IMR-90 (cell line): ENCODE data around the gene OPN5. TPM values are rescaled to one million over a fixed set of nuclear protein-coding genes. Genes with fewer than 3 reads are reported as not detected.

Source experiments
- ATAC-seq: fragments of 200-7000 bp; cut with Tn5 transposase; 2 replicates; pipeline ENCODE4 v1.9.1; 2020; ENCODE audit warnings: low read depth, mild to moderate bottlenecking, moderate library complexity
- BruUV-seq: library from RNA; stranded (reverse); fragments of 400-500 nt; replicated peaks from 2 replicates; lab custom pipeline; 2021; lab: Mats Ljungman, UMichigan
- CTCF ChIA-PET: fragments of 300-600 bp; formaldehyde crosslinking; extraction: SDS; loops from one replicate; lab custom pipeline; 2021; ENCODE audit warnings: antibody characterized with exemption; lab: Yijun Ruan, JAX
- POLR2A ChIA-PET: fragments of 300-600 bp; sonication (Branson Sonifier 250); formaldehyde crosslinking; loops from one replicate; lab custom pipeline; 2022; ENCODE audit warnings: antibody characterized with exemption; ENCODE audit not compliant: unreplicated experiment; lab: Charles Lee
- DNase-seq: peaks from one replicate; pipeline ENCODE4 v3.0.0; 2013
- H2AFZ ChIP-seq: replicated peaks from 2 replicates; pipeline ENCODE3; 2013; ENCODE audit warnings: low read length, mild to moderate bottlenecking; ENCODE audit not compliant: poor library complexity
- H2AK5ac ChIP-seq: 2 replicates; pipeline ENCODE4 v1.6.1; 2013; ENCODE audit warnings: low read depth, low read length, inconsistent platforms
- H2AK9ac ChIP-seq: replicated peaks from 2 replicates; pipeline ENCODE3; 2013; ENCODE audit warnings: mild to moderate bottlenecking, low read depth, low read length, moderate library complexity; ENCODE audit not compliant: poor library complexity
- H2BK120ac ChIP-seq: 2 replicates; pipeline ENCODE4 v1.6.1; 2013; ENCODE audit warnings: low read depth, low read length, inconsistent platforms
- H2BK15ac ChIP-seq: 3 replicates; pipeline ENCODE4 v1.6.1; 2013; ENCODE audit warnings: low read depth, low read length, inconsistent platforms
- H2BK20ac ChIP-seq: 2 replicates; pipeline ENCODE4 v1.6.1; 2013; ENCODE audit warnings: low read depth, mild to moderate bottlenecking, inconsistent platforms, low read length, moderate library complexity
- H2BK5ac ChIP-seq: 2 replicates; pipeline ENCODE4 v1.6.1; 2013; ENCODE audit warnings: mild to moderate bottlenecking, low read depth, low read length, inconsistent platforms; ENCODE audit not compliant: poor library complexity, severe bottlenecking
- H3K14ac ChIP-seq: replicated peaks from 2 replicates; pipeline ENCODE4 v1.6.1; 2013; ENCODE audit warnings: low read depth, low read length, inconsistent platforms
- H3K18ac ChIP-seq: 2 replicates; pipeline ENCODE4 v1.6.1; 2013; ENCODE audit warnings: low read depth, low read length, control low read depth
- H3K23ac ChIP-seq: 2 replicates; pipeline ENCODE4 v1.6.1; 2013; ENCODE audit warnings: low read depth, low read length, inconsistent platforms
- H3K27ac ChIP-seq: 2 replicates; pipeline ENCODE4 v1.5.1; 2013; ENCODE audit warnings: mild to moderate bottlenecking, control low read depth, low read length; ENCODE audit not compliant: insufficient read depth
- H3K27me3 ChIP-seq: 2 replicates; pipeline ENCODE4 v1.6.1; 2013; ENCODE audit warnings: low read length; ENCODE audit not compliant: control insufficient read depth, insufficient read depth
- H3K36me3 ChIP-seq: 2 replicates; pipeline ENCODE4 v1.6.1; 2013; ENCODE audit warnings: low read length, mixed read lengths; ENCODE audit not compliant: control insufficient read depth, insufficient read depth
- H3K4ac ChIP-seq: 2 replicates; pipeline ENCODE4 v1.6.1; 2013; ENCODE audit warnings: low read depth, low read length, inconsistent platforms
- H3K4me1 ChIP-seq: 2 replicates; pipeline ENCODE4 v1.6.1; 2013; ENCODE audit warnings: low read length, mixed read lengths; ENCODE audit not compliant: control insufficient read depth, insufficient read depth
- H3K4me2 ChIP-seq: 2 replicates; pipeline ENCODE4 v1.6.1; 2013; ENCODE audit warnings: low read depth, mild to moderate bottlenecking, control low read depth, low read length, moderate library complexity
- H3K4me3 ChIP-seq: 2 replicates; pipeline ENCODE4 v1.5.1; 2013; ENCODE audit warnings: low read depth, mild to moderate bottlenecking, control low read depth, low read length, moderate library complexity; ENCODE audit not compliant: insufficient read depth
- H3K56ac ChIP-seq: 2 replicates; pipeline ENCODE4 v1.6.1; 2013; ENCODE audit warnings: low read length, inconsistent platforms; ENCODE audit not compliant: insufficient read depth; ENCODE audit errors: extremely low read depth
- H3K79me1 ChIP-seq, 2 experiments: 2 replicates each; pipeline ENCODE4 v1.6.1; 2013; ENCODE audit warnings: low read length in 2 of 2, inconsistent platforms in 1 of 2, low read depth in 1 of 2
- H3K9ac ChIP-seq: 2 replicates; pipeline ENCODE4 v1.6.1; 2013; ENCODE audit warnings: low read depth, low read length, control low read depth
- H3K9me1 ChIP-seq: 2 replicates; pipeline ENCODE4 v1.6.1; 2013; ENCODE audit warnings: low read length, inconsistent platforms; ENCODE audit not compliant: insufficient read depth
- H3K9me3 ChIP-seq: 2 replicates; pipeline ENCODE4 v1.6.1; 2013; ENCODE audit warnings: low read length; ENCODE audit not compliant: control insufficient read depth, insufficient read depth
- H4K20me1 ChIP-seq: 2 replicates; pipeline ENCODE4 v1.6.1; 2013; ENCODE audit warnings: low read length, inconsistent platforms; ENCODE audit not compliant: insufficient read depth
- H4K5ac ChIP-seq: 2 replicates; pipeline ENCODE4 v1.6.1; 2013; ENCODE audit warnings: mild to moderate bottlenecking, low read depth, low read length, control low read depth
- H4K8ac ChIP-seq, 2 experiments: 2 replicates each; pipeline ENCODE4 v1.6.1; 2013; ENCODE audit warnings: low read depth in 2 of 2, low read length in 2 of 2, control low read depth in 1 of 2, inconsistent platforms in 1 of 2
- H4K91ac ChIP-seq: 2 replicates; pipeline ENCODE4 v1.6.1; 2013; ENCODE audit warnings: low read depth, low read length, inconsistent platforms; ENCODE audit not compliant: insufficient read depth
- MXI1 ChIP-seq: IDR thresholded peaks from 2 replicates; pipeline ENCODE4 v1.6.1; 2012; ENCODE audit warnings: low read depth, mild to moderate bottlenecking, low read length, moderate library complexity, borderline replicate concordance
- RAD21 ChIP-seq: IDR thresholded peaks from 2 replicates; pipeline ENCODE4 v1.6.1; 2012; ENCODE audit warnings: low read length, improper control_type of control experiment
- WGBS, 2 experiments: methylation state at CpG; one replicate each; pipeline versions ENCODE4 v1.1.5 to v1.1.7; 2013; ENCODE audit warnings: missing lambda C conversion rate in 2 of 2; ENCODE audit not compliant: insufficient read length in 1 of 2; ENCODE audit errors: extremely low coverage in 2 of 2; 5-methylcytosine and 5-hydroxymethylcytosine counted together
- dilution Hi-C: fragments of 300-500 bp; cut with HindIII; formaldehyde crosslinking; loops from one replicate; pipeline ENCODE4 v1.14.3; 2018; ENCODE audit warnings: low sequenced_read_pairs; ENCODE audit not compliant: unreplicated experiment
- in situ Hi-C: fragments of 300-500 bp; cut with MboI; formaldehyde crosslinking; loops from 3 replicates; pipeline ENCODE4 v1.14.3; 2019; ENCODE audit warnings: low sequenced_read_pairs, inconsistent platforms, mixed read lengths
- intact Hi-C: fragments of 100-400 bp; cut with micrococcal nuclease; formaldehyde crosslinking; loops from 2 replicates; pipeline ENCODE4 v1.10.0; 2022
- polyA plus RNA-seq, 3 experiments: library from polyadenylated mRNA; depleted of rRNA; stranded (reverse); fragments of >200 nt; gene quantifications; 2 replicates each; pipeline ENCODE4 v1.2.3, GENCODE V29; 2012; ENCODE audit warnings: low replicate concordance in 1 of 3
- total RNA-seq: library from RNA; depleted of rRNA; stranded (reverse); fragments of >200 nt; gene quantifications from 2 replicates; pipeline ENCODE4 v1.2.3, GENCODE V29; 2012
- TF ChIP-seq, protein P1 (sequence below): conservative IDR thresholded peaks from 2 replicates; pipeline ENCODE4 v1.5.1; 2012; ENCODE audit warnings: mild to moderate bottlenecking, low read depth, low read length, improper control_type of control experiment

The OPN5 gene
- total and polyA plus RNA-seq, 2 of the 4 experiments (the other 2 are of a cell fraction) = not detected

DNA sequence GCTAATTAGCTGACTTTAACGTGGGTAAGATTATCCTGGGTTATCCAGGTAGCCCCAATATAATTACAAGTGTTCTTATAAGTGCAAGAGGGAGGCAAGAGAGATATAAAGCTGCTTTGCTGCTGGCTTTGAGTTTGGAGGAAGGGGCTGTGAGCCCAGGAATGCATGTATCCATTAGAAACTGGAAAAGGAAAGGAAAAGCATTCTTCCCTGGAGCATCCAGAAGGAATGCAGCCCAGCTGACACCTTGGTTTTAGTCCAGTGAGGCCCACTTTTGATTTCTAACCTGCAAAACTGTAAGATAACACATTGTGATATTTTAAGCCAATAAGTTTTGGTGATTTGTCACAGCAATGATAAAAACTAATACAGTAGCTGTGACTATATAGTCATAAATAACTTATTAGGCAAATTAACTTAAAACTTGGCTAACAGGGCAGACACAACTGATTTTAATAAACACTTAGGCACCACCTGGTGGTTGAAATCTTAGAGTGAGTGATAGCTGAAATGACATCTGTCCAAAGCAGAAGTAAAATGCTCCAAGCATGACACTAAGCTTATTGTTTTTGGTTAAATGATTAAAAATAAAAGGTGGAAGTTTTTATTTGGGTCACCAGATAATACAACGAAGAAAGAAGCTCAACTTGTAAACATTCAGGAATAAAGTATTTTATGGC lies 47.8 kb upstream of the OPN5 start:
- H2AK9ac ChIP-seq = no peak overlapping the region
- H3K4ac ChIP-seq = no peak overlapping the region
- no peak overlapping the region for H2BK5ac ChIP-seq
- no peak overlapping the region for H2BK15ac ChIP-seq
- BruUV-seq = no TSS peak
- H3K14ac ChIP-seq = no peak overlapping the region
- H3K36me3 ChIP-seq = no peaks in the 10 kb centered on the region
- H3K27ac ChIP-seq = no peak overlapping the region
- in situ Hi-C loops = no loop called here
- no peaks in the 10 kb centered on the region for H3K4me1 ChIP-seq
- intact Hi-C loops = loop anchor here (1.0 kb wide), 1 partner anchor 320 kb away; no protein-coding TSS in a partner anchor
- TF ChIP-seq RAD21 (peak; percentile 18; the same call in 1 of the 2 replicates), MXI1 (no peak)
- TF ChIP-seq, protein P1, sequence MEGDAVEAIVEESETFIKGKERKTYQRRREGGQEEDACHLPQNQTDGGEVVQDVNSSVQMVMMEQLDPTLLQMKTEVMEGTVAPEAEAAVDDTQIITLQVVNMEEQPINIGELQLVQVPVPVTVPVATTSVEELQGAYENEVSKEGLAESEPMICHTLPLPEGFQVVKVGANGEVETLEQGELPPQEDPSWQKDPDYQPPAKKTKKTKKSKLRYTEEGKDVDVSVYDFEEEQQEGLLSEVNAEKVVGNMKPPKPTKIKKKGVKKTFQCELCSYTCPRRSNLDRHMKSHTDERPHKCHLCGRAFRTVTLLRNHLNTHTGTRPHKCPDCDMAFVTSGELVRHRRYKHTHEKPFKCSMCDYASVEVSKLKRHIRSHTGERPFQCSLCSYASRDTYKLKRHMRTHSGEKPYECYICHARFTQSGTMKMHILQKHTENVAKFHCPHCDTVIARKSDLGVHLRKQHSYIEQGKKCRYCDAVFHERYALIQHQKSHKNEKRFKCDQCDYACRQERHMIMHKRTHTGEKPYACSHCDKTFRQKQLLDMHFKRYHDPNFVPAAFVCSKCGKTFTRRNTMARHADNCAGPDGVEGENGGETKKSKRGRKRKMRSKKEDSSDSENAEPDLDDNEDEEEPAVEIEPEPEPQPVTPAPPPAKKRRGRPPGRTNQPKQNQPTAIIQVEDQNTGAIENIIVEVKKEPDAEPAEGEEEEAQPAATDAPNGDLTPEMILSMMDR = peak; percentile 19; the same call in 1 of the 2 replicates
- H3K4me3 ChIP-seq = no peak overlapping the region
- H3K9me3 ChIP-seq = no peaks in the 10 kb centered on the region
- H4K8ac ChIP-seq = no peak overlapping the region
- no peak for ATAC-seq
- no peaks in the 10 kb centered on the region for H3K79me1 ChIP-seq
- H2BK120ac ChIP-seq = no peak overlapping the region
- no peak overlapping the region for H4K91ac ChIP-seq
- H3K9ac ChIP-seq = no peak overlapping the region
- no peaks in the 10 kb centered on the region for H4K20me1 ChIP-seq
- H4K5ac ChIP-seq = no peak overlapping the region
- H3K56ac ChIP-seq = no peak overlapping the region
- WGBS, 2 experiments = no CpG with 5 or more reads among the region's 2 CpGs
- no peak overlapping the region for H3K4me2 ChIP-seq
- H3K27me3 ChIP-seq = no peaks in the 10 kb centered on the region
- dilution Hi-C loops = no loop called here
- H2BK20ac ChIP-seq = no peak overlapping the region
- H3K9me1 ChIP-seq = no peaks in the 10 kb centered on the region
- no peak overlapping the region for H3K23ac ChIP-seq
- ChIA-PET POLR2A (no interaction called here), CTCF (interaction anchor here (1.2 kb wide), 1 partner anchor 321 kb away, joined by 3 read pairs; no protein-coding TSS in a partner anchor)
- DNase-seq = peak; percentile 4
- no peak overlapping the region for H2AFZ ChIP-seq
- H3K18ac ChIP-seq = no peak overlapping the region
- H2AK5ac ChIP-seq = no peak overlapping the region
